Stimulated activated CD4-positive, alpha-beta T cell treated with anti-CD3 and anti-CD28 coated beads, TNF-alpha, amount 100 ng/mL, for 4 hours (primary cell): Measurements from ENCODE around the gene FAT4.

Experiments used
- DNase-seq, 3 experiments: peaks; one replicate each; pipeline ENCODE4 v3.0.0-alpha.2; 2020; ENCODE audit warnings: low read depth in 3 of 3

FAT4 gene

DNA sequence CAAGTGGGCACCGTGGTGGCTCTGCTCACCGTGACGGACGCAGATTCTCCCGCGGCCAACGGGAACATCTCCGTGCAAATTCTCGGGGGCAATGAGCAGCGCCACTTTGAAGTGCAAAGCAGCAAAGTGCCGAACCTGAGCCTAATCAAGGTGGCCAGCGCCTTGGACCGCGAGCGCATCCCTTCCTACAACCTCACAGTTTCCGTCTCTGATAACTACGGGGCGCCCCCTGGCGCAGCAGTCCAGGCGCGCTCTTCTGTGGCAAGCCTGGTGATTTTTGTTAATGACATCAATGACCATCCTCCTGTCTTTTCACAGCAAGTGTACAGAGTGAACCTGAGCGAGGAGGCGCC is 2.7 kb downstream of the FAT4 start:
- DNase-seq = no peak

DNA sequence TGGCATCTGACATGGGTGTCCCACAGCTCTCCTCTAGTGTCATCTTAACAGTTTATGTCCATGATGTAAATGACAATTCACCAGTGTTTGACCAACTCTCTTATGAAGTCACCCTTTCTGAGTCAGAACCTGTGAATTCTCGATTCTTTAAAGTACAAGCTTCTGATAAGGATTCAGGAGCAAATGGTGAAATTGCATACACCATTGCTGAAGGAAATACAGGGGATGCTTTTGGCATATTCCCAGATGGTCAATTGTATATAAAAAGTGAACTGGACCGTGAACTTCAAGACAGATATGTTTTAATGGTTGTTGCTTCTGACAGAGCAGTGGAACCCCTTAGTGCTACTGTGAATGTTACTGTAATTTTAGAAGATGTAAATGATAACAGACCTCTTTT is 4.6 kb downstream of the FAT4 start:
- no peak for DNase-seq

DNA sequence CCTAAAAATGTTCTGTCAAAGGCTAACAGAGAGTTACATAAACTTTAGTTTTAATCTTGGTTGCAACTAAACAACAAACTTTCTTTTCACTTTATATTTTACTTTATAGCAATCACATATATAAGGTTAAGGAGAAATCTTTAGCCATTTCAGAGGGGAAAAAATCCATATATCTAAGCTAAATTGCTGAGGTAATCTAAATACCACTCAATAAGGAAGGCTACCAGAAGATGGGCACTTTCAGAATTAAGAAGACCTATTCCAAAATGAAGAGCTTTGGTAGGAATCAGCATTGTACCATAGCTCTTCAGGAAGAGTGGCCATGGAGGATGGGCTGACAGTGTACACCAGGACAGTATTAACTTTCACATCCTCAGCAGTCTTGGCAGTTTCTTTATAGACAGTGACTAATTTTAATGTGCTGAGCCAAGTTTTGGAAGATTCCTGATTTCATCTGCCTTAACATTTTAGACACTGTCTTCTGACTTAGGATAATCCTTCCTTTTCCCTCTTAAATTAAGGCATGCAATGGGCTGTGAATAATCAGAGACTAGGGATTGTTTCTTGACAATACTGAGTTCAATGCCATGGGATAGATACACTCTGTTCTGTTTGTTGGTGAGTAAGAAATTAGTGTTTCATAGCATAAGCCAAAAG is 7.1 kb downstream of the FAT4 start:
- DNase-seq = no peak

DNA sequence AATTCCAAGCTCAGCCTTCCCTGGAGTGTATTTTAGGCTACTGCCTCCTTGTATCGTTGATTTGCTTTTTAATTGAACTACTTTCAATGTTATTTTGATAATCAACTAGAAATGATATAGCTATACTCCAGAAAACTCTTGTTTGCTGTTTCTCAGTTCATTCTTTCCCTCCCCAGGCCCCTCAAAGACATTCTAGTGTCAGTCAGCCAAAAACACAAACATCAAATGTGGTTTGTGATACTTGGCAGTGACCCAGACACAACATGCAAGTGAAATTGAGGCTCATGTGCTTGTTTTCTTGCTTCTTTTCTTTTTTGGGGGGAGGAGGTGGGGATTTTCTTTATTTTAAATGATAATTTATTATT is 7.6 kb downstream of the FAT4 start:
- no peak for DNase-seq

DNA sequence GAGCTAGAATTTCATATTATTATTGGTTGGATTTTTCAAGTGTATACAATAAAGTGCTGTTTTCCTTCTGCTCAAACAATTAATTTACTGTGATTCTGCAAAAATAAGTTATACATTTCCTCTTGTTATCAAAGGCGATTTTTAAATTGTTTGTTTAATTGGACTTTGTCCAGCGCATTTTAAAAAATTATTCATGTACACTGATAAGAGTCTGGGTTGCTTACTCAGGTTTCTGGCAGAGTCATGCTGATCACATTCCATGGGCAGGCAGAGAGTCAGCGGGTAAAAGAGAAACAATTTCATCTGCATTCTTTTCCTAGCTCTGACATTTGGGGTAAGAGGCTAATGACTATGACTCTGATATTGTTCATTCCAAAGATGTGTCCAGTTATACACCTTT is 8.9 kb downstream of the FAT4 start:
- DNase-seq = no peak

DNA sequence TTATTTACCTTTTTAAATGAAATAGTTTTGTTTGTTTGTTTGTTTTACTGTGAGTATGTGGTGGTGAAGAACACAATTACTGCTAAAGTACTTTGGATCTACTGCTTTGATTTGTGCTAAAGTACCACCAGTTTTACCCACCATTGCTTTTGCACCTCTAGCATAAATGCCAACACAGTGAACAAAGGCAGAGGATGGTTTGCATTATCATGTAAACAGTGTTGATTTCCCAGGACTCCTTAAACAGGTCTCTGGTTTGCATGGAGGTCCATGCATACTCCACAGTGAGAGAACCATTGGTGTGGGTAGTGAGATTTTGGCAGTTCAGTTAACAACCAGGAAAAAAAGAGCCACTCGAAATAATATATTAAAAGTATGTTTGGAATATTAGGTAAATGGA is 11.0 kb downstream of the FAT4 start:
- DNase-seq = no peak

DNA sequence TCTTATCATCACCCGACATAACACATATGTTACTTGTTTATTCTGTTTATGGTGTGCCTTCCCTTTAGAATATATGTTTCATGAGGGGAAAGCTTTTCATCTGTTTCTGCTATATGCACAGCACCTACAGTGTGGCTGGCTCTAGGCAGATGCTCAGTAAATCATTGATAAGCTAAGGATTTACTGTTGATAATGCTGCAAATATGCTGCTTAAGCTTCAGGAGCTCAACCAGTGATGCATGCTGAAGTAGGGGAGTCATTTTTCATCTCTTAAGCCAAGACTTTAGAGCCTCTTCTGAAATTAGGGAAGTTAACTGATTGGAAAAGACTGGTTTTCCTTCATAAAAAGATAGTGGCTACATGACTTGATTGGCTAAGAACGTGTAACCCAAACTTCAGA is 16.4 kb downstream of the FAT4 start:
- no peak for DNase-seq

DNA sequence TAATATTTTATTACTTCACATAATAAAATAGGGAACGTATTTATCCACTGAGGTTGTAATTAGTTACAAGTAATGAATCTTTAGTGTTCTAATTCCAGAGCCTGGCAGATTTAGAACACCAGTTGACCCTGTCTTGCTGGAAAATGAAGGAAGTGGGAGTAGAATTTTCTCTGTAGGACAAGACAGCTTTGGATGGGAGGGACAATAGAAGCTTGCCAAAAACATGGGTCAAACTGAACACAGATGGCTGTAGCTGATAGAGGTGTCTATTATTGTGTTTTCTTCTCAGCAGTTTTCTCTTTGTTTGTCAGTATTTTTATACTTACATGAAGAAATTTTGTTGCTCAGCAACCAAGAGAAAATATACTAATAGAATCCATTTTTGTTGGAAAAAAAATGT is 20.2 kb downstream of the FAT4 start:
- no peak for DNase-seq

DNA sequence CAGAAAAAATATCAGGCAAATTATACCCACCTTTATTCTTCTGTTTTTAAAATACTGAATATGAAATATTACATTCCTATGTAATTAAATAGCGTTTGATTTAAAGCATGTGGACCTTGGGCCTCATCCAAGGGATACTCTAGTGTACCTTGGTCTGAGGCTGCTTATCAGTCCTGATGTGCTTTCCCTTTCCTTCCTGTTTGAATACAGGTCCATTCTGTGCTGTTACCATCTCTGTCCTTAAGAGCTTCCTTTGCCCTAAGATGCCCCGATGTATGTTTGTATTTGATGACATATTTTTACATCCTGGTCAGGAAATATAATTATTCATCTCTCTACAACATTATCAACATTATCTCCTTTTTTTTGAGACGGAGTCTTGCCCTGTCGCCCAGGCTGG is 24.1 kb downstream of the FAT4 start:
- no peak for DNase-seq

DNA sequence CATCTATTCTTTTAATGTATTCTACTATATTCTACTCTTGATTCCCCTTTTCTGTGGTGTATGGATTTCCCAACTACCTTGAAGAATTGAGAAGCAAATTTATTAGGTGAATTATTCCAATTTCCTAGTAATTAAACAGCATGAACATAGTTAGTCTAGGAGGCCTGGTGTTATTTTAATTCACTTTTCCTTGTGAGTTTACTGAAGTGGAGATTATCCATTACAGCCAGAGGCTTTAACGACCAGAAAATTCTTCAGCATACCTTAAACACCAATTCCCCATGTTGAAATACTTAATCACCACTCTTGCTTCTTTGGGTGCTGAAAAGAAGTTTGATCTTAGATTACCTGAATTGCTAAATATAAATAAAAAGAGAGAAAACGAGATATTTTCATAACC is 29.4 kb downstream of the FAT4 start:
- no peak for DNase-seq

DNA sequence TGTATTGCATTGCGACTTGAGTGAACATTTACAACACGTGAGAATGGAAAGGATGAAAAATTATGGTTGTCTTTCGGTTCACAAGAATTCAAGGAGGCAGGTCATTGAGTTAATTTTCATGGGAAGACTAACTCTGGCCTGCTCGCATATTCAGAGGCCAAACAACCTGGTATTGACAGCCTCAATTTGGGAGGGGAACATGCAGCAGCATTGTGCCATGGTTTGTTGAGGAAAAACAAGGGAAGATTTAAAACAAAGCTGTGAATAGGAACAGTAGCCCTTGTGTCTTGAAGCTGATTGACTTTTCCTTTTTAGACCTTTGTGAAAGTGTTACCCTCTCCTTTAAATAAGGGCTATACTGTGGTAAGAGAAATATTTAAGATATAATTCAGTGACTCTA is 31.9 kb downstream of the FAT4 start:
- DNase-seq = no peak

DNA sequence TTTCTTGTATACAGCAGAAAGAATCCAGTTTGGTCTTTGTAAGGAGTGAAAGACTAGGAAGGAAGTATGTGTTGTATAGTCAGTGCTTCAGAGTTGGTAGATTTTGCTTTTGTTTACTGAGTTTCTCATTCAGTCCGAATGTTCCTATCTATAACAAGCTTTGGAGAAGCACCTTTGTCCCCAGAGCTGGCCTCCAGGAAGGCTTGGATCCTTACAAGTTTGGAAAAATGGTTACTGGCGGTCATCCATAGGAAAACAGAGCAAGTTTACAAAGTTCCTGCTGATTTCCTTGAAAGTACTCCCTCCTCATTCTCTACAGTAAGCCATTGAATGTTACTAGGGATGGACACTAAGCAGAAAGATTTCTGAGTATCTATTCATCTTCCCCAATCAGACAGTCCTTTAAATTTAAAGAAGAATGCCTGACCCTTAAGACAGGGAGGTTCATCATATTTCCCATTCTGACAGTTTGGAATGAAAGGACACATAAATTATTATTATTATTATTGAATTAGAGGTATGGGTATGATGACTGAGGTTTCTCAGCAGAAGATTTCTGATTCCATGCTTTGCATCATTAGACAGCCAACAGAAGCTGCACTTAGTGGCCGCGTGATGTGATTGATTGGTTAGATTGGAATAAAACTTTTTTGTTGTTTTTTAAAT is 35.8 kb downstream of the FAT4 start:
- DNase-seq = no peak

DNA sequence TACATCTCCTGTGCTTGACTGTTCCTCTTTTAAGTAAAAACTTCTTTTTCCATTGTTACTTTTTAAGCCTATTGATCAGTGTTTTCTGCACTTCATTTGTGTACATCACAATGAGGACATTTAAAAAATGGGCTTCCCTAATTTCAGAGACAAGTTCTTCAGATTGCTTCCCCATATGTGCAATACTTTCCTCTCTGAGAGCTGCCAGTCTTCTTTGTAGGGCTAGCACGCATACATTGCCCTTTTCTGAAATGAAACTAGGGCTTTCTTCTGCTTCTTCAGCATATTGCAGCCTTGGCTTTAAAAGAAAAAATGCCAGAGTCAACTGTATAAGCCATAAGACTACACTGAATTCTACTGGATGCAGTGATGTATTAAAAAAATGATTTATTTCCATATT is 37.8 kb downstream of the FAT4 start:
- no peak for DNase-seq

DNA sequence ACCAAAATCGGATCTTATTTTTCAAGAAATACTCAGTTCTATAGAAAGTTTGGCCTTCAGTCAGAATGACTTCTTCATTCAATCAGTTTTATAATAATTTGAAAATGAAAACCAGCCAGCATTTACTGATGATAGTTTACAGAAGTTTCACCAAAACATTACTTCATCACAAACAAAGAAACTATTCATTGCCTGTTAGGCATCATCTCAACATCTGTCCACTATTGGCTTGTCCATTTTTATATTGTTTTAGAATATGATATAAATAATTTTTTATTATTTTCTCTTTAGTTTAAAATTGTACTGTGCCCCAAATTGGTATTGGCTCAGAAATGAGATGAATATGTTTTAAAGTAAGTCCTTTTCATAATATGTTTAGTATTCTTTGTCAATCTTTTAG is 38.4 kb downstream of the FAT4 start:
- no peak for DNase-seq

DNA sequence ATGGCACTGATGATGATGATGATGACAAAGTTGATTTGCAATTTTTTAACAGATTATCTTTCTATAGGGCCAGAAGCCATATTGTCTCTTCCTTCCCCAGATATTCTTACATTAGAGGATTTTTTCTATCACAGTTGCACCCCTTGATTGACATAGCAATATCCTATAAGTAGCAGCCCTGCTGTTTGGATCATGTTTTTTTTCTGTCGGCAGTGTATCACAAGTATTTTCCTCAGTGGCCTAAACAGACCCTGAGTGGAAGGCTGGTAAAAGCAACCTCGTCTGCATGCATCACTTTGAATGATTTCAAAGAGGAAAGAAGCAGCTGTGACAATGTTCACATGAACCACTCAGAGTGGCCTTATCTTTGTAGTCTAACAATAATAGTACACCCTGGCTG is 41.0 kb downstream of the FAT4 start:
- DNase-seq = no peak

DNA sequence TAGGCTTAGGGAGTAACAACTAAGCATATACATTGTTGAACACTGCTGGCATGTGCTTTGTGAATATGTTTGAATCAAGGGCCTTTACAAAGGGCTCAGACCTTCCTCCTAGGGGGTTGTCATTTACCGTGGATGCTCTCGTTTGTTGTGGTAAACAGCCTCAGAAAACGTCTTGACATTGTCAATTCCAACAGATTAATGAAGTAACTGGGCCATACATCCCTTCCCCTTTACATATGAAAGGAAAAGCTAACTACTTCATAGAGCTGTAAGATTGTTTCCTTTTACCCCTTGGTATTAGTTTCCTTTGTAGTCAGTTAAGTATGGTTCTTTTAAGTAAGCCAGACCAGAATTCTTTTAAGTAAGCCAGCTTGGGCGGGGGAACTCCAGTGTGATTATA is 42.9 kb downstream of the FAT4 start:
- DNase-seq = no peak

DNA sequence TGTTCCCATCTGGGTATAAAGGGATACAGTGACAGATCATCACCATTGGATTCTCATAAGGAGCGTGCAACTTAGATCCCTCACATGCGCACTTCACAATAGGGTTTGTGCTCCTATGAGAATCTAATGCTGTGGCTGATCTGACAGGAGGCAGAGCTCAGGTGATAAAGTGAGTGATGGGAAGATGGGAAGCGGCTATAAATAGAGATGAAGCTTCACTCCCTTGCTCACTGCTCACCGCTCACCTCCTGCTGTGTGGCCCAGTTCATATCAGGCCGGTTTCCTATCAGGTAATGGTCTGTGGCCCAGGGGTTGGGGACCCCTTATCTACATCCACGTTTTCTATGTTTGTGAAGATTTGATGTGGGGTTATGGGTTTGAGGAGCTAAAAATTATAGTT is 43.7 kb downstream of the FAT4 start:
- no peak for DNase-seq

DNA sequence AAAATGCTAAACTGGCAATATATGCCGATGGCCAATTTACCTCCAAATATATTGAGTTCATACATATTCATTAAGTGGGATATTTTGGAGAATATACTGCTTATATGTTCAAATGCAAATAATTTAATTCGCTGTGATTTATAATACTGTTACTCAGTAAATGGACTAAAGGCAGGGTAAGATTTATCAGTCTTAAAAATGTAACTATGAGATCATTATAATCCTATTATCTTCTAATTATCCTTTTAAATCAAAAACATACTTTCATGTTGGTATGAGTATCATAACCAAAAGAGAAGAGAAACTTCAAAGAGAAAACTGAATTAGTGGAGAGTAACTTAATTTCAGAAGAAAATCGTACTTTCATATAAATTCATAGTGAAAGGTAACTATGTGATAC is 44.6 kb downstream of the FAT4 start:
- no peak for DNase-seq

DNA sequence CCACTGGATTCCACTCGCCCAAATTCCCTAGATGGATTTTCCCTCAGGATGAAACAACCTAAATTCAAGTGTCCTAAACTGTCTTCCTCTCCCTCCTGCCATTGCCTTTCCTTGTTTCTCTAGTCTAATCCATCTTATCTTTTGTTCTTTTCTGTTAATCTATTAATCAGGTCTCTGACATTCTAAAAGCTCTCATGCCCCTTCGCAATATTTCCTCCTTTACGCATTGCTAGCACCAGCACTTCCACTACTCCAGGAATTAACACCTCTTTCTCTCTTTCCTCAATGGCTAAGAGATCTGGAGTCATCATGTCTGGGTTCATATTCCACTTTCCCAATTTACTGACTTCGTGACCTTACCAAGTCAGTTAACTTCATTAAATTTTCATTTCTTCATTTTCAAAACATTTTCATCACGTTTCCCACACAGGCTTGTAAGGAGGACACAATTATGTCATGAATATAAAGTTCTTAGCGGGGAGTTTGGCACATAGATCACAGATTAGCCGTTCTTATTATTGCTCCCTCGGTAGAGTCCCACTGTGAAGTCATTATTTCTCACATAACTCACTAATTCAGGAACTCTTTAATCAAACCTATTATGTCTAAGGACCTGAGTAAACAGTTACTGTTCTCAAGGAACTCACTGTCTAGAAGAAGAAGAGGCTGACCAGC is 45.3 kb downstream of the FAT4 start:
- DNase-seq = no peak

DNA sequence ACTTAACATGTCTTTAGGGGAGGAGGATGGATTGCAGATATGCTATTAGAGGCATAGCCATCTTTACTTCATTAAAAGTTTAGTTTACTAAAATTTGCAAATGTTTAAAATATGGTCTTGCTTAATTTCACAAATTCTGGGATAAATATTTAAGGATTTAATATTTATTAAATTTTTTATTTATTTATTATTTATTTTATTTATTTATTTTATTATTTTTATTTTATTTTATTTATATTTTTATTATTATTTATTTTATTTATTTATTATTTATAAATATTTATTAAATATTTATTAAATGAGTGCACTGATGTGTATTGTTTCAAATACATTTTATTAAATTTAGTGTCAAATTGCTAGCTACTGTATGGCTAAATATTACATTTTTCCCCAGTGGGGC is 46.0 kb downstream of the FAT4 start:
- DNase-seq = no peak
